NCI-H226 (cell line): ENCODE results near the gene ERRFI1.
"Not testable (repeated sequence)": the region's sequence is repeated elsewhere in the genome, so short reads cannot be mapped to it uniquely, and the experiment has no call there.

Experiments
- DNase-seq: peaks from one replicate; pipeline ENCODE4 v3.0.0-alpha.2; 2015

Gene ERRFI1

GRCh38 chr1:8026153-8026975 lies at the start of gene ERRFI1:
Gene ERRFI1, minus strand, starts transcription at chr1:8026309. Its CDS starts 10,690 bp downstream, at chr1:8015619.
- peak; percentile 87 for DNase-seq

- DNase-seq = peak; percentile 73
Measured at GRCh38 chr1:8075511-8076051, 49.5 kb upstream of the ERRFI1 start.

GRCh38 chr1:8073112-8073855 lies 47.2 kb upstream of the ERRFI1 start:
- no peak for DNase-seq

GRCh38 chr1:8070381-8070811 lies 44.3 kb upstream of the ERRFI1 start:
- DNase-seq = no peak

GRCh38 chr1:8069614-8070320 lies 43.7 kb upstream of the ERRFI1 start:
- DNase-seq = not testable (repeated sequence)

- DNase-seq = no peak
Measured at GRCh38 chr1:8065369-8065768, 39.3 kb upstream of the ERRFI1 start.

GRCh38 chr1:8063298-8064036 lies 37.4 kb upstream of the ERRFI1 start:
- no peak for DNase-seq

GRCh38 chr1:8062861-8063260 lies 36.8 kb upstream of the ERRFI1 start:
- DNase-seq = no peak

GRCh38 chr1:8061673-8062386 lies 35.7 kb upstream of the ERRFI1 start:
- DNase-seq = peak; percentile 54

- DNase-seq = peak; percentile 95
Measured at GRCh38 chr1:8061210-8061609, 35.1 kb upstream of the ERRFI1 start.

- peak; percentile 30 for DNase-seq
Measured at GRCh38 chr1:8059161-8059622, 33.1 kb upstream of the ERRFI1 start.

- DNase-seq = not testable (repeated sequence)
Measured at GRCh38 chr1:8057779-8058178, 31.7 kb upstream of the ERRFI1 start.

- DNase-seq = peak; percentile 81
Measured at GRCh38 chr1:8055973-8056372, 29.9 kb upstream of the ERRFI1 start.

- DNase-seq = no peak
Measured at GRCh38 chr1:8053878-8054567, 27.9 kb upstream of the ERRFI1 start.

- DNase-seq = no peak
Measured at GRCh38 chr1:8051650-8052049, 25.5 kb upstream of the ERRFI1 start.

GRCh38 chr1:8049229-8049628 lies 23.1 kb upstream of the ERRFI1 start:
- DNase-seq = not testable (repeated sequence)

- DNase-seq = peak; percentile 65
Measured at GRCh38 chr1:8047686-8048445, 21.8 kb upstream of the ERRFI1 start.

- DNase-seq = no peak
Measured at GRCh38 chr1:8047112-8047511, 21.0 kb upstream of the ERRFI1 start.

GRCh38 chr1:8046391-8046790 lies 20.3 kb upstream of the ERRFI1 start:
- no peak for DNase-seq

GRCh38 chr1:8043621-8044020 lies 17.5 kb upstream of the ERRFI1 start:
- DNase-seq = no peak
